Measurements from ENCODE around the gene FGF21. TPM values are rescaled to one million over a fixed set of nuclear protein-coding genes. Genes with fewer than 3 reads are reported as not detected.
A peak's percentile ranks its signal among the peaks of the same experiment; 100 is the strongest.
"Not testable (repeated sequence)": the region's sequence is repeated elsewhere in the genome, so short reads cannot be mapped to it uniquely, and the experiment has no call there.

The FGF21 gene
- total and polyA plus RNA-seq, 11 donors, result not detected

- 48 to 71% (median 62%) methylated on average over 16 to 19 of the region's 19 CpGs for WGBS, 4 donors
- intact Hi-C loops (cut with DNase I), result loop anchor here in 2 of 10 donors (5.0 to 10.0 kb wide), 2 partner anchors 68 to 71 kb away; partner anchors contain the start of gene CA11 (in 2 of the 2)
- ATAC-seq (no peak), DNase-seq (peak in 4 of 5 donors; percentile 19 to 61 (median 36))
- peaks cover 0 to 5% (median 0%) of the 10 kb centered on the region in 9 donors for H3K36me3 ChIP-seq
- H3K4me1 ChIP-seq, result peaks cover 4 to 68% (median 45%) of the 10 kb centered on the region in 12 donors
- TF ChIP-seq CTCF (IDR thresholded peaks at IDR 0.05), result no peak
- TF ChIP-seq POLR2A (IDR thresholded peaks at IDR 0.05), result no peak
- peaks cover 0 to 5% (median 0%) of the 10 kb centered on the region in 12 donors for H3K9me3 ChIP-seq
- H3K4me3 ChIP-seq, result peak overlapping the region in 9 of 12 donors; percentile 8 to 79 (median 66)
- peak overlapping the region in 11 of 12 donors; percentile 82 to 91 (median 87) for H3K27ac ChIP-seq
- no peaks in the 10 kb centered on the region for H3K27me3 ChIP-seq
Measured at GRCh38 chr19:48715681-48716171, 39.6 kb upstream of the FGF21 start.

- peak in 3 of 4 donors; percentile 0 to 7 (median 3) for ATAC-seq
- no peak for TF ChIP-seq POLR2A (IDR thresholded peaks at IDR 0.05)
- no peak for TF ChIP-seq CTCF (IDR thresholded peaks at IDR 0.05)
- Histone ChIP-seq H3K9me3 (no peaks in the 10 kb centered on the region), H3K36me3 (peaks cover 0 to 10% (median 0%) of the 10 kb centered on the region in 9 donors), H3K4me1 (peaks cover 4 to 74% (median 49%) of the 10 kb centered on the region in 12 donors), H3K4me3 (peak overlapping the region in 9 of 12 donors; percentile 36 to 79 (median 61)), H3K27ac (peak overlapping the region; percentile 30 to 91 (median 87)), H3K27me3 (no peaks in the 10 kb centered on the region)
- WGBS, 4 donors, result 5 to 14% (median 7%) methylated on average over 12 to 24 of the region's 24 CpGs
- intact Hi-C loops (cut with DNase I), result loop anchor here in 2 of 10 donors (5.0 to 10.0 kb wide), 2 partner anchors 69 to 72 kb away; partner anchors contain the start of gene CA11 (in 2 of the 2)
- peak in 4 of 5 donors; percentile 71 to 78 (median 74) for DNase-seq
Measured at GRCh38 chr19:48716562-48717291, 38.6 kb upstream of the FGF21 start.

- peaks cover 0 to 24% (median 4%) of the 10 kb centered on the region in 9 donors for H3K36me3 ChIP-seq
- peaks cover 4 to 74% (median 47%) of the 10 kb centered on the region in 12 donors for H3K4me1 ChIP-seq
- not testable (repeated sequence) for H3K4me3 ChIP-seq, ATAC-seq, DNase-seq, H3K27me3 ChIP-seq, H3K9me3 ChIP-seq
- 92 to 96% (median 95%) methylated on average over 13 of the region's 13 CpGs for WGBS, 4 donors
- intact Hi-C loops (cut with DNase I), result loop anchor here in 2 of 10 donors (5.0 to 10.0 kb wide), 2 partner anchors 71 to 73 kb away; partner anchors contain the start of gene CA11 (in 2 of the 2)
- peak overlapping the region in 5 of 12 donors; percentile 15 to 90 (median 84) for H3K27ac ChIP-seq
Measured at GRCh38 chr19:48718106-48718505, 37.2 kb upstream of the FGF21 start.

- intact Hi-C loops (cut with DNase I), result loop anchor here in 2 of 10 donors (5.0 to 10.0 kb wide), 2 partner anchors 71 to 74 kb away; partner anchors contain the start of gene CA11 (in 2 of the 2)
- Histone ChIP-seq H3K4me3 (peak overlapping the region in 2 of 12 donors; percentile 3 to 69), H3K36me3 (peaks cover 0 to 30% (median 4%) of the 10 kb centered on the region in 9 donors), H3K4me1 (peaks cover 4 to 68% (median 43%) of the 10 kb centered on the region in 12 donors), H3K27ac (peak overlapping the region; percentile 3 to 94 (median 87)), H3K27me3 (no peaks in the 10 kb centered on the region), H3K9me3 (no peaks in the 10 kb centered on the region)
- DNase-seq (peak in 4 of 5 donors; percentile 36 to 56 (median 48)), ATAC-seq (no peak)
- no peak for TF ChIP-seq POLR2A (IDR thresholded peaks at IDR 0.05)
- 43 to 60% (median 57%) methylated on average over 14 to 15 of the region's 15 CpGs for WGBS, 4 donors
Measured at GRCh38 chr19:48718711-48719231, 36.6 kb upstream of the FGF21 start.
